K562 (cell line): ENCODE measurements around the gene GCNT4. TPM values are rescaled to one million over a fixed set of nuclear protein-coding genes. Genes with fewer than 3 reads are reported as not detected.

Source experiments
- ATAC-seq: fragments of 200-7000 bp; cut with Tn5 transposase; 3 replicates; pipeline ENCODE4 v1.9.1; 2020; ENCODE audit warnings: moderate library complexity
- BruUV-seq: library from RNA; stranded (reverse); fragments of 400-500 nt; replicated peaks from 2 replicates; lab custom pipeline; 2021; lab: Mats Ljungman, UMichigan
- CTCF ChIA-PET: fragments of 300-600 bp; formaldehyde crosslinking; extraction: SDS; loops from one replicate; lab custom pipeline; 2021; ENCODE audit warnings: low intra/inter-chr PET ratio; lab: Yijun Ruan, JAX
- POLR2A ChIA-PET: fragments of 300-600, 350-650 bp; sonication (Branson Sonifier 250); formaldehyde crosslinking; extraction: SDS; loops from one replicate; lab custom pipeline; 2021; ENCODE audit warnings: antibody characterized with exemption, inconsistent platforms; lab: Yijun Ruan, JAX
- DNase-seq, 4 experiments: peaks; one replicate each; pipeline versions ENCODE4 v3.0.0 to v3.0.0-alpha.2; 2011 to 2018; ENCODE audit warnings: low spot score in 3 of 4, mixed read lengths in 3 of 4; ENCODE audit errors: extremely low read depth in 1 of 4
- FAIRE-seq: peaks from 2 replicates; lab custom pipeline; 2011; peaks lifted over from hg19 to GRCh38; lab: Jason Lieb, UNC
- H2AFZ ChIP-seq: 2 replicates; pipeline ENCODE4 v1.6.0; 2011; ENCODE audit warnings: low read depth, low read length, control low read depth, inconsistent platforms
- H3K27ac ChIP-seq: fragments of 200-600 bp; 3 replicates; pipeline ENCODE4 v1.8.0; 2011; ENCODE audit warnings: low read depth, mild to moderate bottlenecking, control low read depth, inconsistent platforms, low read length, moderate library complexity, mixed read lengths; ENCODE audit errors: extremely low read depth
- H3K27me3 ChIP-seq, 2 experiments: fragments of 300-600 bp in 1 of 2; 2 replicates in 1 of 2; 3 replicates in 1 of 2; pipeline versions ENCODE4 v1.6.0 to v1.8.0; 2011; ENCODE audit warnings: inconsistent platforms in 2 of 2, low read length in 2 of 2, mild to moderate bottlenecking in 1 of 2, mixed read lengths in 1 of 2, moderate library complexity in 1 of 2; ENCODE audit not compliant: control insufficient read depth in 2 of 2, insufficient read depth in 2 of 2
- H3K36me3 ChIP-seq: fragments of 300-600 bp; 3 replicates; pipeline ENCODE4 v1.8.0; 2011; ENCODE audit warnings: mild to moderate bottlenecking, low read length, inconsistent platforms; ENCODE audit not compliant: control insufficient read depth, insufficient read depth
- H3K4me1 ChIP-seq, 2 experiments: fragments of 200-600 bp in 1 of 2; replicated peaks in 1 of 2; 2 replicates in 1 of 2; 3 replicates in 1 of 2; pipeline versions ENCODE4 v1.5.1 to v1.8.0; 2011; ENCODE audit warnings: inconsistent platforms in 2 of 2, low read length in 2 of 2, mild to moderate bottlenecking in 1 of 2, mixed read lengths in 1 of 2, moderate library complexity in 1 of 2; ENCODE audit not compliant: control insufficient read depth in 2 of 2, insufficient read depth in 2 of 2
- H3K4me2 ChIP-seq: 2 replicates; pipeline ENCODE4 v1.6.1; 2011; ENCODE audit warnings: low read length, control low read depth, inconsistent platforms, mixed read lengths; ENCODE audit not compliant: insufficient read depth
- H3K4me3 ChIP-seq: fragments of 200-600 bp; sonication (generic), shearing (Covaris generic); 2 replicates; pipeline ENCODE4 v1.5.1; 2016; ENCODE audit warnings: control low read depth, inconsistent platforms
- H3K79me2 ChIP-seq: fragments of 200-600 bp; 3 replicates; pipeline ENCODE4 v1.8.0; 2011; ENCODE audit warnings: low read length, inconsistent platforms; ENCODE audit not compliant: control insufficient read depth, insufficient read depth
- H3K9ac ChIP-seq, 2 experiments: 2 replicates each; pipeline versions ENCODE4 v1.6.0 to v1.6.1; 2011; ENCODE audit warnings: low read depth in 2 of 2, low read length in 2 of 2, control low read depth in 1 of 2, inconsistent platforms in 1 of 2, mild to moderate bottlenecking in 1 of 2, mixed read lengths in 1 of 2; ENCODE audit not compliant: insufficient read depth in 1 of 2
- H3K9me1 ChIP-seq: one replicate; pipeline ENCODE4 v1.6.0; 2011; ENCODE audit warnings: inconsistent platforms, mild to moderate bottlenecking, low read length, moderate library complexity; ENCODE audit not compliant: control insufficient read depth, insufficient read depth
- H3K9me3 ChIP-seq: replicated peaks from 2 replicates; pipeline ENCODE4 v1.5.1; 2011; ENCODE audit warnings: low read depth, low read length, inconsistent platforms; ENCODE audit not compliant: control insufficient read depth, insufficient read depth
- H4K20me1 ChIP-seq: replicated peaks from 2 replicates; pipeline ENCODE4 v1.6.1; 2011; ENCODE audit warnings: low read length, inconsistent platforms, mixed read lengths; ENCODE audit not compliant: control insufficient read depth, insufficient read depth
- AFF4 ChIP-seq: sonication (generic); formaldehyde crosslinking; IDR thresholded peaks from 2 replicates; pipeline ENCODE4 v1.8.0; 2023; ENCODE audit warnings: mild to moderate bottlenecking, missing genetic modification reagents
- CXXC5 ChIP-seq: fragments of 250-450 bp; sonication (Bioruptor Pico); IDR thresholded peaks from 2 replicates; pipeline ENCODE4 v1.8.0; 2022; ENCODE audit warnings: inconsistent platforms, mild to moderate bottlenecking, moderate library complexity
- WGBS: fragments of 100-300 bp; shearing (Covaris generic); methylation state at CpG from one replicate; pipeline ENCODE4 v1.1.6; 2016; ENCODE audit warnings: low coverage, mixed read lengths; ENCODE audit not compliant: insufficient coverage; ENCODE audit errors: missing lambda C conversion rate; 5-methylcytosine and 5-hydroxymethylcytosine counted together
- in situ Hi-C: fragments of 300-500 bp; cut with MboI; formaldehyde crosslinking; loops from 4 replicates; pipeline ENCODE4 v1.15.0; 2018; ENCODE audit warnings: inconsistent platforms, mixed read lengths
- intact Hi-C: fragments of 100-400 bp; cut with micrococcal nuclease; formaldehyde crosslinking; loops from 2 replicates; pipeline ENCODE4 v1.14.2; 2022
- polyA plus RNA-seq, 8 experiments: library from polyadenylated mRNA; depleted of rRNA in 4 of 8; stranded (reverse) in 5 of 8; unstranded in 3 of 8; fragments of >200 nt; fragmentation: Nextera tagmentation in 2 of 8; fragmentation: Illumina TruSeq in 1 of 8; extraction: Ambion mirVana in 2 of 8; extraction: Trizol in 1 of 8; gene quantifications; 2 replicates each; pipeline versions ENCODE4 v1.2.1 to v1.2.3, GENCODE V29; 2011 to 2014; ENCODE audit warnings: inconsistent platforms in 1 of 8, missing spikeins in 1 of 8
- total RNA-seq, 7 experiments: library from RNA; depleted of rRNA in 6 of 7; stranded (reverse); fragments of >200 nt in 6 of 7; fragmentation: Illumina TruSeq in 2 of 7; extraction: Trizol in 2 of 7; gene quantifications; 2 replicates each; pipeline versions ENCODE4 v1.2.1 to v1.2.3, GENCODE V29; 2011 to 2021; ENCODE audit warnings: low replicate concordance in 1 of 7

GCNT4 gene
- total and polyA plus RNA-seq, 9 of the 15 experiments (the other 6 are each of a cell fraction or from before 2014, with no cell fraction given), result 0.01 TPM; not detected in 8

DNA sequence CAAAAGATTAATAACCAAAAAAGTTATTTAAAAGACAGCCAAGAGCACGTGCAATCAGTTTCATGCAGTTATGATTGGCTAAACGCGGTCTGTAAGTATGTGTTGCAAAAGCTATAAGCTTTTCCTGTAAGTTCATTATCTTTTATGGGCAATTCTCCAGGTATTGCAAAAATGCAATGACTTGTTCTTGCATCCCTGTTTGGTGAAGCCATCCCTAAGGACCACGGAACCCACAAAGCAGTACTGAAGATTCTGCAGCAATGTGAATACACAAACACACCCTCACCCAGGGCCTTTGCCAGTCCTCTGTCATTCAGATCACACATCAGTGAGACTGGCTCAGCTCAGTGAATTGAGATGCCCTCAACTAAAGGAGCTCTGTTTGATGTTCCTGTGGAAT is 11.4 kb downstream of the GCNT4 start:
- H3K9me1 ChIP-seq, result no peaks in the 10 kb centered on the region
- no peak overlapping the region for H3K27ac ChIP-seq
- ATAC-seq (no peak), FAIRE-seq (no peak), DNase-seq (no peak)
- CTCF ChIA-PET, result no interaction called here
- no peaks in the 10 kb centered on the region for H3K36me3 ChIP-seq
- POLR2A ChIA-PET, result no interaction called here
- no TSS peak for BruUV-seq
- no peak overlapping the region for H3K4me2 ChIP-seq
- no peaks in the 10 kb centered on the region for H4K20me1 ChIP-seq
- intact Hi-C loops (no loop called here), in situ Hi-C loops (no loop called here)
- peaks cover 0 to 7% of the 10 kb centered on the region in 2 experiments; a peak in 2 of 5 replicates for H3K27me3 ChIP-seq
- no peaks in the 10 kb centered on the region for H3K4me1 ChIP-seq
- H3K9ac ChIP-seq, result no peak overlapping the region
- no peak overlapping the region for H2AFZ ChIP-seq
- no peak overlapping the region for H3K4me3 ChIP-seq
- WGBS, result 0% methylated on average over 4 of the region's 4 CpGs
- H3K9me3 ChIP-seq, result no peaks in the 10 kb centered on the region
- no peaks in the 10 kb centered on the region for H3K79me2 ChIP-seq
- TF ChIP-seq CXXC5 (CRISPR knock-in tag), result no peak
- TF ChIP-seq AFF4 (CRISPR knock-in tag), result no peak
